ENCODE data around the gene BAZ2A. TPM values are rescaled to one million over a fixed set of nuclear protein-coding genes. Genes with fewer than 3 reads are reported as not detected.

BAZ2A gene
- polyA plus RNA-seq, 1 experiment = 43.9 TPM

GRCh38 chr12:56614627-56615026 is 15.5 kb downstream of the BAZ2A start:
- POLR2A ChIA-PET = no interaction called here
- Histone ChIP-seq H3K27ac (ENCODE audit: low read depth, low read length) (no peak overlapping the region), H3K4me3 (ENCODE audit: low read depth, low read length) (no peak overlapping the region), H3K9me3 (ENCODE audit: control insufficient read depth, insufficient read depth, low read length) (no peaks in the 10 kb centered on the region), H3K27me3 (ENCODE audit: control insufficient read depth, insufficient read depth, low read length) (no peaks in the 10 kb centered on the region)
- no peak for TF ChIP-seq CTCF (IDR thresholded peaks at IDR 0.05; ENCODE audit: low read depth, low read length)
- DNase-seq (ENCODE audit: low read depth, low spot score) = no peak
- CTCF ChIA-PET = interaction anchor here (1.7 kb wide), 1 partner anchor 22 kb away, joined by 7 read pairs; no protein-coding TSS in a partner anchor

GRCh38 chr12:56604355-56604754 is 25.8 kb downstream of the BAZ2A start:
- no peak for DNase-seq (ENCODE audit: low read depth, low spot score)
- no peak overlapping the region for H3K27ac ChIP-seq (ENCODE audit: low read depth, low read length)
- POLR2A ChIA-PET = no interaction called here
- no peak overlapping the region for H3K4me3 ChIP-seq (ENCODE audit: low read depth, low read length)
- TF ChIP-seq CTCF (IDR thresholded peaks at IDR 0.05; ENCODE audit: low read depth, low read length) = no peak
- H3K9me3 ChIP-seq (ENCODE audit: control insufficient read depth, insufficient read depth, low read length) = no peaks in the 10 kb centered on the region
- H3K27me3 ChIP-seq (ENCODE audit: control insufficient read depth, insufficient read depth, low read length) = no peaks in the 10 kb centered on the region
- CTCF ChIA-PET = no interaction called here

GRCh38 chr12:56602239-56602638 is 27.9 kb downstream of the BAZ2A start:
- no peak for TF ChIP-seq CTCF (IDR thresholded peaks at IDR 0.05; ENCODE audit: low read depth, low read length)
- DNase-seq (ENCODE audit: low read depth, low spot score) = no peak
- no peak overlapping the region for H3K27ac ChIP-seq (ENCODE audit: low read depth, low read length)
- CTCF ChIA-PET = interaction anchor here (1.1 to 2.4 kb wide), 6 partner anchors 9 to 88 kb away, joined by 3 to 16 read pairs (median 5); no protein-coding TSS in a partner anchor
- H3K4me3 ChIP-seq (ENCODE audit: low read depth, low read length) = no peak overlapping the region
- H3K9me3 ChIP-seq (ENCODE audit: control insufficient read depth, insufficient read depth, low read length) = no peaks in the 10 kb centered on the region
- POLR2A ChIA-PET = no interaction called here
- H3K27me3 ChIP-seq (ENCODE audit: control insufficient read depth, insufficient read depth, low read length) = no peaks in the 10 kb centered on the region

- Histone ChIP-seq H3K9me3 (ENCODE audit: control insufficient read depth, insufficient read depth, low read length) (no peaks in the 10 kb centered on the region), H3K4me3 (ENCODE audit: low read depth, low read length) (no peak overlapping the region), H3K27ac (ENCODE audit: low read depth, low read length) (no peak overlapping the region), H3K27me3 (ENCODE audit: control insufficient read depth, insufficient read depth, low read length) (no peaks in the 10 kb centered on the region)
- POLR2A ChIA-PET = no interaction called here
- CTCF ChIA-PET = interaction anchor here (1.1 to 2.4 kb wide), 5 partner anchors 8 to 87 kb away, joined by 3 to 16 read pairs (median 6); no protein-coding TSS in a partner anchor
- no peak for DNase-seq (ENCODE audit: low read depth, low spot score)
- TF ChIP-seq CTCF (IDR thresholded peaks at IDR 0.05; ENCODE audit: low read depth, low read length) = peak; percentile 36
These were observed 28.6 kb downstream of the BAZ2A start for GRCh38 chr12:56601503-56601902.

GRCh38 chr12:56600753-56601152 is 29.4 kb downstream of the BAZ2A start:
- POLR2A ChIA-PET = no interaction called here
- no peaks in the 10 kb centered on the region for H3K27me3 ChIP-seq (ENCODE audit: control insufficient read depth, insufficient read depth, low read length)
- no peak for DNase-seq (ENCODE audit: low read depth, low spot score)
- H3K4me3 ChIP-seq (ENCODE audit: low read depth, low read length) = no peak overlapping the region
- TF ChIP-seq CTCF (IDR thresholded peaks at IDR 0.05; ENCODE audit: low read depth, low read length) = no peak
- CTCF ChIA-PET = interaction anchor here (0.6 to 1.5 kb wide), 3 partner anchors 7 to 36 kb away, joined by 3 to 6 read pairs (median 3); no protein-coding TSS in a partner anchor
- H3K27ac ChIP-seq (ENCODE audit: low read depth, low read length) = no peak overlapping the region
- no peaks in the 10 kb centered on the region for H3K9me3 ChIP-seq (ENCODE audit: control insufficient read depth, insufficient read depth, low read length)
